GM23338 (cell line): ENCODE data around the gene OMP. TPM values are rescaled to one million over a fixed set of nuclear protein-coding genes. Genes with fewer than 3 reads are reported as not detected.

Experiments
- ATAC-seq: fragments of 200-7000 bp; cut with Tn5 transposase; 3 replicates; pipeline ENCODE4 v1.9.1; 2020
- DNase-seq: peaks from one replicate; pipeline ENCODE4 v3.0.0-alpha.2; 2015; ENCODE audit warnings: low spot score
- H2AFZ ChIP-seq: fragments of 200-600 bp; sonication (generic); 2 replicates; pipeline ENCODE4 v1.8.0; 2016; ENCODE audit warnings: antibody characterized with exemption, mild to moderate bottlenecking, moderate library complexity
- H3F3A ChIP-seq: fragments of 200-600 bp; sonication (generic); replicated peaks from 2 replicates; pipeline ENCODE4 v1.8.0; 2017; ENCODE audit warnings: antibody characterized with exemption, mixed run types, low read depth
- H3K27ac ChIP-seq: fragments of 200-600 bp; sonication (generic); 2 replicates; pipeline ENCODE4 v1.6.1; 2016; ENCODE audit warnings: low read depth
- H3K27me3 ChIP-seq: fragments of 200-600 bp; sonication (generic); 2 replicates; pipeline ENCODE4 v1.8.0; 2016; ENCODE audit warnings: mild to moderate bottlenecking, mixed run types, moderate library complexity; ENCODE audit not compliant: insufficient read depth
- H3K36me3 ChIP-seq: fragments of 200-600 bp; sonication (generic); 2 replicates; pipeline ENCODE4 v1.8.0; 2016; ENCODE audit warnings: mild to moderate bottlenecking; ENCODE audit not compliant: insufficient read depth
- H3K4me1 ChIP-seq: fragments of 200-600 bp; sonication (generic); 2 replicates; pipeline ENCODE4 v1.8.0; 2016; ENCODE audit warnings: mild to moderate bottlenecking, moderate library complexity; ENCODE audit not compliant: insufficient read depth
- H3K4me2 ChIP-seq: fragments of 200-600 bp; sonication (generic); 2 replicates; pipeline ENCODE4 v1.7.1; 2017; ENCODE audit warnings: mixed run types
- H3K4me3 ChIP-seq: fragments of 200-600 bp; sonication (generic); 2 replicates; pipeline ENCODE4 v1.6.1; 2016; ENCODE audit warnings: mixed run types
- H3K79me2 ChIP-seq: fragments of 200-600 bp; sonication (generic); replicated peaks from 2 replicates; pipeline ENCODE4 v1.8.0; 2017; ENCODE audit warnings: mild to moderate bottlenecking; ENCODE audit not compliant: insufficient read depth
- H3K9me2 ChIP-seq: fragments of 200-600 bp; sonication (generic); 2 replicates; pipeline ENCODE4 v1.8.0; 2017; ENCODE audit not compliant: insufficient read depth
- H4K20me1 ChIP-seq: fragments of 200-600 bp; sonication (generic); replicated peaks from 2 replicates; pipeline ENCODE4 v1.8.0; 2017; ENCODE audit warnings: mild to moderate bottlenecking; ENCODE audit not compliant: insufficient read depth
- H3K27ac Mint-ChIP-seq: 2 replicates; pipeline ENCODE4 v1.8.0; 2020; ENCODE audit warnings: inconsistent platforms, mild to moderate bottlenecking, moderate library complexity, mixed read lengths
- H3K27me3 Mint-ChIP-seq: 3 replicates; pipeline ENCODE4 v1.8.0; 2022; ENCODE audit warnings: low read depth, mild to moderate bottlenecking, moderate library complexity, mixed read lengths, inconsistent platforms; ENCODE audit not compliant: insufficient read depth, poor library complexity
- H3K36me3 Mint-ChIP-seq: 3 replicates; pipeline ENCODE4 v1.8.0; 2021; ENCODE audit warnings: low read depth, mild to moderate bottlenecking, inconsistent platforms, moderate library complexity, mixed read lengths
- H3K4me1 Mint-ChIP-seq: 3 replicates; pipeline ENCODE4 v1.8.0; 2020; ENCODE audit warnings: mild to moderate bottlenecking, inconsistent platforms, mixed read lengths
- H3K4me3 Mint-ChIP-seq: 3 replicates; pipeline ENCODE4 v1.8.0; 2021; ENCODE audit warnings: moderate library complexity, mild to moderate bottlenecking, inconsistent platforms, mixed read lengths
- H3K9me3 Mint-ChIP-seq: 3 replicates; pipeline ENCODE4 v1.8.0; 2020; ENCODE audit warnings: moderate library complexity, mild to moderate bottlenecking, inconsistent platforms, mixed read lengths
- EZH2phosphoT487 ChIP-seq: fragments of 200-600 bp; sonication (generic); IDR thresholded peaks from one replicate; pipeline ENCODE4 v1.8.1; 2018; ENCODE audit warnings: antibody characterized with exemption; ENCODE audit not compliant: unreplicated experiment
- ZNF114 ChIP-seq: fragments of 250-450 bp; sonication (Bioruptor Pico); IDR thresholded peaks from 2 replicates; pipeline ENCODE4 v1.5.0; 2020; ENCODE audit warnings: mild to moderate bottlenecking, moderate library complexity
- ZNF331 ChIP-seq: fragments of 250-450 bp; sonication (Bioruptor Pico); IDR thresholded peaks from 2 replicates; pipeline ENCODE4 v1.5.0; 2020; ENCODE audit warnings: low read depth, mild to moderate bottlenecking, moderate library complexity
- polyA plus RNA-seq: library from polyadenylated mRNA; unstranded; fragments of >200 nt; fragmentation: Nextera tagmentation; extraction: Ambion mirVana; gene quantifications from 2 replicates; pipeline ENCODE4 v1.2.1, GENCODE V29; 2016
- total RNA-seq: library from RNA; depleted of rRNA; stranded (reverse); fragments of >200 nt; shearing (Covaris generic); gene quantifications from 2 replicates; pipeline ENCODE4 v1.2.3, GENCODE V29; 2014
- TF ChIP-seq, protein P1 (sequence below): fragments of 250-450 bp; sonication (Bioruptor Pico); IDR thresholded peaks from 2 replicates; pipeline ENCODE4 v1.5.0; 2020; ENCODE audit warnings: mild to moderate bottlenecking, moderate library complexity
- TF ChIP-seq, protein P2 (sequence below), 2 experiments: fragments of 200-600 bp in 1 of 2; sonication (generic) in 1 of 2; conservative IDR thresholded peaks; 2 replicates each; pipeline versions ENCODE4 v1.5.1 to v1.6.1; 2016 to 2017; ENCODE audit warnings: antibody characterized with exemption in 2 of 2, low read depth in 2 of 2, mild to moderate bottlenecking in 2 of 2, moderate library complexity in 1 of 2
- TF ChIP-seq, protein P3 (sequence below): IDR thresholded peaks from 2 replicates; pipeline ENCODE4 v1.6.1; 2016; ENCODE audit warnings: antibody characterized with exemption

OMP gene
- total and polyA plus RNA-seq, 2 experiments from 2014 or later: 1.0 TPM; not detected in 1

DNA sequence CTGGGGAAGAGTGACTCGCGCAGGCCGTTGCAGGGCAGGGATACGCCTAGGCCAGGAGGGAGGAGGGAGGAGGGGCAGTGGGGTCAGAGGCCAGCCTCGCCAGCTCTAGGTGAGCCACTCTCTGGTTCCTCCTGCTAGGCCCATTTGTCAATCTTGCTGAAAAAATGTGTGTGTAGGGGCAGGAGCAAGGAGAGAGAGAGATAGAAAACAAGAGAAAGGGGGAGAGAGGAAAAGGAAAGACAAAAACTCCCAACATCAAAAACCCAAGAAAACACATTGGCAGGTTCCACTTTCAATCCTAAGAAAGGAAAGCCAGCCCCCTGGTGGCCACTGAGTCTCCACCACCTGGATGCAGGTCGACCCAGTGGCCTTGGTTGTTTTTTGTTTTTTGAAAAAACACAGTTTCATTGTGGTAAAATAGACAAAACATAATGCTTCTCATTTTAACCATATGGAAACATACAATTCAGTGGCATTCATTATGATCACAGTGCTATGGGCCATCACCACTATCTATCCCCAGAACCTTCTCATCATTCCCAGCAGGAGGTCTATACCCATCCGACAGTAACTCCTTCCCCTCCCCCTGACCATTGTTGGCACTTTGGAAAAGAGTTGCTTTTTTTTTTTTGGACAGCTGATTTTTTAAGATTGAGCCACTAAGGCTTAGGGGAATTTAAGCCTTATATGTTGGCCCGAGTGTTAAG lies 10.9 kb downstream of the OMP start:
- H3K27ac Mint-ChIP-seq: peak overlapping the region; percentile 56; the same call in 1 of the 2 replicates
- H3K27me3 Mint-ChIP-seq: peaks cover 12% of the 10 kb centered on the region
- H3K4me3 ChIP-seq: no peak overlapping the region
- no peaks in the 10 kb centered on the region for H3K9me2 ChIP-seq
- H3K27me3 ChIP-seq: no peaks in the 10 kb centered on the region
- H3K4me3 Mint-ChIP-seq: no peak overlapping the region
- no peaks in the 10 kb centered on the region for H3K79me2 ChIP-seq
- H3K36me3 ChIP-seq: no peaks in the 10 kb centered on the region
- peaks cover 8% of the 10 kb centered on the region for H3K4me1 Mint-ChIP-seq
- H3K27ac ChIP-seq: no peak overlapping the region
- H3K9me3 Mint-ChIP-seq: no peaks in the 10 kb centered on the region
- ATAC-seq (peak; percentile 79), DNase-seq (peak; percentile 86)
- H4K20me1 ChIP-seq: no peaks in the 10 kb centered on the region
- H3K36me3 Mint-ChIP-seq: no peaks in the 10 kb centered on the region; the same call in 2 of the 3 replicates
- no peaks in the 10 kb centered on the region for H3F3A ChIP-seq
- TF ChIP-seq, protein P1, sequence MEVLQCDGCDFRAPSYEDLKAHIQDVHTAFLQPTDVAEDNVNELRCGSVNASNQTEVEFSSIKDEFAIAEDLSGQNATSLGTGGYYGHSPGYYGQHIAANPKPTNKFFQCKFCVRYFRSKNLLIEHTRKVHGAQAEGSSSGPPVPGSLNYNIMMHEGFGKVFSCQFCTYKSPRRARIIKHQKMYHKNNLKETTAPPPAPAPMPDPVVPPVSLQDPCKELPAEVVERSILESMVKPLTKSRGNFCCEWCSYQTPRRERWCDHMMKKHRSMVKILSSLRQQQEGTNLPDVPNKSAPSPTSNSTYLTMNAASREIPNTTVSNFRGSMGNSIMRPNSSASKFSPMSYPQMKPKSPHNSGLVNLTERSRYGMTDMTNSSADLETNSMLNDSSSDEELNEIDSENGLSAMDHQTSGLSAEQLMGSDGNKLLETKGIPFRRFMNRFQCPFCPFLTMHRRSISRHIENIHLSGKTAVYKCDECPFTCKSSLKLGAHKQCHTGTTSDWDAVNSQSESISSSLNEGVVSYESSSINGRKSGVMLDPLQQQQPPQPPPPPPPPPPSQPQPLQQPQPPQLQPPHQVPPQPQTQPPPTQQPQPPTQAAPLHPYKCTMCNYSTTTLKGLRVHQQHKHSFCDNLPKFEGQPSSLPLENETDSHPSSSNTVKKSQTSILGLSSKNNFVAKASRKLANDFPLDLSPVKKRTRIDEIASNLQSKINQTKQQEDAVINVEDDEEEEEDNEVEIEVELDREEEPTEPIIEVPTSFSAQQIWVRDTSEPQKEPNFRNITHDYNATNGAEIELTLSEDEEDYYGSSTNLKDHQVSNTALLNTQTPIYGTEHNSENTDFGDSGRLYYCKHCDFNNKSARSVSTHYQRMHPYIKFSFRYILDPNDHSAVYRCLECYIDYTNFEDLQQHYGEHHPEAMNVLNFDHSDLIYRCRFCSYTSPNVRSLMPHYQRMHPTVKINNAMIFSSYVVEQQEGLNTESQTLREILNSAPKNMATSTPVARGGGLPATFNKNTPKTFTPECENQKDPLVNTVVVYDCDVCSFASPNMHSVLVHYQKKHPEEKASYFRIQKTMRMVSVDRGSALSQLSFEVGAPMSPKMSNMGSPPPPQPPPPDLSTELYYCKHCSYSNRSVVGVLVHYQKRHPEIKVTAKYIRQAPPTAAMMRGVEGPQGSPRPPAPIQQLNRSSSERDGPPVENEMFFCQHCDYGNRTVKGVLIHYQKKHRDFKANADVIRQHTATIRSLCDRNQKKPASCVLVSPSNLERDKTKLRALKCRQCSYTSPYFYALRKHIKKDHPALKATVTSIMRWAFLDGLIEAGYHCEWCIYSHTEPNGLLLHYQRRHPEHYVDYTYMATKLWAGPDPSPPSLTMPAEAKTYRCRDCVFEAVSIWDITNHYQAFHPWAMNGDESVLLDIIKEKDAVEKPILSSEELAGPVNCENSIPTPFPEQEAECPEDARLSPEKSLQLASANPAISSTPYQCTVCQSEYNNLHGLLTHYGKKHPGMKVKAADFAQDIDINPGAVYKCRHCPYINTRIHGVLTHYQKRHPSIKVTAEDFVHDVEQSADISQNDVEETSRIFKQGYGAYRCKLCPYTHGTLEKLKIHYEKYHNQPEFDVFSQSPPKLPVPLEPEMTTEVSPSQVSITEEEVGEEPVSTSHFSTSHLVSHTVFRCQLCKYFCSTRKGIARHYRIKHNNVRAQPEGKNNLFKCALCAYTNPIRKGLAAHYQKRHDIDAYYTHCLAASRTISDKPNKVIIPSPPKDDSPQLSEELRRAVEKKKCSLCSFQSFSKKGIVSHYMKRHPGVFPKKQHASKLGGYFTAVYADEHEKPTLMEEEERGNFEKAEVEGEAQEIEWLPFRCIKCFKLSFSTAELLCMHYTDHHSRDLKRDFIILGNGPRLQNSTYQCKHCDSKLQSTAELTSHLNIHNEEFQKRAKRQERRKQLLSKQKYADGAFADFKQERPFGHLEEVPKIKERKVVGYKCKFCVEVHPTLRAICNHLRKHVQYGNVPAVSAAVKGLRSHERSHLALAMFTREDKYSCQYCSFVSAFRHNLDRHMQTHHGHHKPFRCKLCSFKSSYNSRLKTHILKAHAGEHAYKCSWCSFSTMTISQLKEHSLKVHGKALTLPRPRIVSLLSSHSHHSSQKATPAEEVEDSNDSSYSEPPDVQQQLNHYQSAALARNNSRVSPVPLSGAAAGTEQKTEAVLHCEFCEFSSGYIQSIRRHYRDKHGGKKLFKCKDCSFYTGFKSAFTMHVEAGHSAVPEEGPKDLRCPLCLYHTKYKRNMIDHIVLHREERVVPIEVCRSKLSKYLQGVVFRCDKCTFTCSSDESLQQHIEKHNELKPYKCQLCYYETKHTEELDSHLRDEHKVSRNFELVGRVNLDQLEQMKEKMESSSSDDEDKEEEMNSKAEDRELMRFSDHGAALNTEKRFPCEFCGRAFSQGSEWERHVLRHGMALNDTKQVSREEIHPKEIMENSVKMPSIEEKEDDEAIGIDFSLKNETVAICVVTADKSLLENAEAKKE: no peak
- TF ChIP-seq, protein P2, sequence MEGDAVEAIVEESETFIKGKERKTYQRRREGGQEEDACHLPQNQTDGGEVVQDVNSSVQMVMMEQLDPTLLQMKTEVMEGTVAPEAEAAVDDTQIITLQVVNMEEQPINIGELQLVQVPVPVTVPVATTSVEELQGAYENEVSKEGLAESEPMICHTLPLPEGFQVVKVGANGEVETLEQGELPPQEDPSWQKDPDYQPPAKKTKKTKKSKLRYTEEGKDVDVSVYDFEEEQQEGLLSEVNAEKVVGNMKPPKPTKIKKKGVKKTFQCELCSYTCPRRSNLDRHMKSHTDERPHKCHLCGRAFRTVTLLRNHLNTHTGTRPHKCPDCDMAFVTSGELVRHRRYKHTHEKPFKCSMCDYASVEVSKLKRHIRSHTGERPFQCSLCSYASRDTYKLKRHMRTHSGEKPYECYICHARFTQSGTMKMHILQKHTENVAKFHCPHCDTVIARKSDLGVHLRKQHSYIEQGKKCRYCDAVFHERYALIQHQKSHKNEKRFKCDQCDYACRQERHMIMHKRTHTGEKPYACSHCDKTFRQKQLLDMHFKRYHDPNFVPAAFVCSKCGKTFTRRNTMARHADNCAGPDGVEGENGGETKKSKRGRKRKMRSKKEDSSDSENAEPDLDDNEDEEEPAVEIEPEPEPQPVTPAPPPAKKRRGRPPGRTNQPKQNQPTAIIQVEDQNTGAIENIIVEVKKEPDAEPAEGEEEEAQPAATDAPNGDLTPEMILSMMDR (conservative IDR thresholded peaks at IDR 0.05; ENCODE audit: low read depth in 2 of 2): peak; percentile 77
- H3K4me2 ChIP-seq: no peak overlapping the region
- H2AFZ ChIP-seq: no peak overlapping the region
- no peaks in the 10 kb centered on the region for H3K4me1 ChIP-seq

DNA sequence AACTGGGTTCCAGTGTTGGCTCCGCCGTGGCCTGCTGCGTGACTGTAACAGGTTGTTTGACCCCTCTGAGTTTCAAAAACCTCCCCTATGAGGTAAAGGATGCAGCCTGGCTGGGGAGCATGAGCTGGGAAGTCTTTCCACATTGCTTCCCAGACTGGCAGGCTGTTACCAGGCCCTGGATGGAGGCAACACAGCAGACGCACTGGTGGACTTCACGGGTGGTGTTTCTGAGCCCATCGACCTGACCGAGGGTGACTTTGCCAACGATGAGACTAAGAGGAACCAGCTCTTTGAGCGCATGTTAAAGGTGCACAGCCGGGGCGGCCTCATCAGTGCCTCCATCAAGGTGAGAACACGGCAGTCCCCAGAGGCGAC lies 11.4 kb downstream of the OMP start:
- no peak overlapping the region for H3K4me3 Mint-ChIP-seq
- Histone ChIP-seq H3K27ac (no peak overlapping the region), H3K27me3 (no peaks in the 10 kb centered on the region), H3K36me3 (no peaks in the 10 kb centered on the region), H3F3A (no peaks in the 10 kb centered on the region), H4K20me1 (no peaks in the 10 kb centered on the region; the same call in 1 of the 2 replicates), H3K4me1 (no peaks in the 10 kb centered on the region), H3K79me2 (no peaks in the 10 kb centered on the region), H3K4me2 (no peak overlapping the region), H2AFZ (no peak overlapping the region), H3K4me3 (no peak overlapping the region), H3K9me2 (no peaks in the 10 kb centered on the region)
- H3K9me3 Mint-ChIP-seq: no peaks in the 10 kb centered on the region
- peaks cover 13% of the 10 kb centered on the region for H3K27me3 Mint-ChIP-seq
- H3K27ac Mint-ChIP-seq: no peak overlapping the region
- TF ChIP-seq ZNF331 (CRISPR knock-in tag) (no peak), ZNF114 (CRISPR knock-in tag) (no peak), EZH2phosphoT487 (no peak)
- TF ChIP-seq, protein P3, sequence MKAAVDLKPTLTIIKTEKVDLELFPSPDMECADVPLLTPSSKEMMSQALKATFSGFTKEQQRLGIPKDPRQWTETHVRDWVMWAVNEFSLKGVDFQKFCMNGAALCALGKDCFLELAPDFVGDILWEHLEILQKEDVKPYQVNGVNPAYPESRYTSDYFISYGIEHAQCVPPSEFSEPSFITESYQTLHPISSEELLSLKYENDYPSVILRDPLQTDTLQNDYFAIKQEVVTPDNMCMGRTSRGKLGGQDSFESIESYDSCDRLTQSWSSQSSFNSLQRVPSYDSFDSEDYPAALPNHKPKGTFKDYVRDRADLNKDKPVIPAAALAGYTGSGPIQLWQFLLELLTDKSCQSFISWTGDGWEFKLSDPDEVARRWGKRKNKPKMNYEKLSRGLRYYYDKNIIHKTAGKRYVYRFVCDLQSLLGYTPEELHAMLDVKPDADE: no peak
- H3K36me3 Mint-ChIP-seq: no peaks in the 10 kb centered on the region; the same call in 2 of the 3 replicates
- DNase-seq (no peak), ATAC-seq (no peak)
- H3K4me1 Mint-ChIP-seq: peaks cover 8% of the 10 kb centered on the region
